Measurements from ENCODE around the gene MTCL1. TPM values are rescaled to one million over a fixed set of nuclear protein-coding genes. Genes with fewer than 3 reads are reported as not detected.

MTCL1 gene
- total and polyA plus RNA-seq, 4 donors, result 0.65 to 5.4 (median 1.4) TPM

DNA sequence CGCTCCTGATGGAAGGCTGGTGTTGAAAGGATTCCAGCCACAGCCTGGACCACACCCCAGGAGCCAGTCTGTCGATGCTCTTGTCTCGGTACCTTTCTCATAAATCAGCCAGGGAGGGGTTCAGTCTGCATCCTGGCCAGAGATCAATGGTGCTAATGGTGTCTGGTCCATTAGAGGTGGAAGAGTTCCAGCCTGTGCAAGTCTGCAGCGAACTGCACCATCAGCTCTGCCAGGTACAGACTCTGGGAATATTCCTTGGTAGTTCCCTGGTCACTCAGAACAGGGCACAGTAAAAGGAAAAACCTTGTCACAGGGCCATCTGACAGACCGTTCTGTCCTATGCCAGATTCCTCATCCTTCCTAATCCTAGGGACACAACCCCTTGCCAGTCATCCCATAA lies 164.3 kb downstream of the MTCL1 start:
- TF ChIP-seq ATF3 (IDR thresholded peaks at IDR 0.05) (no peak), JUND (IDR thresholded peaks at IDR 0.05) (no peak), NR2F2 (IDR thresholded peaks at IDR 0.05) (no peak), RAD21 (IDR thresholded peaks at IDR 0.05) (no peak), RXRA (IDR thresholded peaks at IDR 0.05) (no peak), FOXA2 (IDR thresholded peaks at IDR 0.05) (no peak), HNF4G (IDR thresholded peaks at IDR 0.05) (no peak), GABPA (IDR thresholded peaks at IDR 0.05 in 1 of 2, conservative IDR thresholded peaks at IDR 0.05 in 1 of 2) (no peak), EGR1 (IDR thresholded peaks at IDR 0.05; ENCODE audit: low read depth in 2 of 2) (no peak), SP1 (IDR thresholded peaks at IDR 0.05) (no peak), HNF4A (conservative IDR thresholded peaks at IDR 0.05) (no peak), FOXA1 (IDR thresholded peaks at IDR 0.05) (no peak), MAX (IDR thresholded peaks at IDR 0.05) (no peak), ZBTB33 (IDR thresholded peaks at IDR 0.05) (no peak), CTCF (IDR thresholded peaks at IDR 0.05; ENCODE audit: low read depth, low read length, missing input control) (no peak), YY1 (IDR thresholded peaks at IDR 0.05) (no peak)
- TF ChIP-seq, protein P1, sequence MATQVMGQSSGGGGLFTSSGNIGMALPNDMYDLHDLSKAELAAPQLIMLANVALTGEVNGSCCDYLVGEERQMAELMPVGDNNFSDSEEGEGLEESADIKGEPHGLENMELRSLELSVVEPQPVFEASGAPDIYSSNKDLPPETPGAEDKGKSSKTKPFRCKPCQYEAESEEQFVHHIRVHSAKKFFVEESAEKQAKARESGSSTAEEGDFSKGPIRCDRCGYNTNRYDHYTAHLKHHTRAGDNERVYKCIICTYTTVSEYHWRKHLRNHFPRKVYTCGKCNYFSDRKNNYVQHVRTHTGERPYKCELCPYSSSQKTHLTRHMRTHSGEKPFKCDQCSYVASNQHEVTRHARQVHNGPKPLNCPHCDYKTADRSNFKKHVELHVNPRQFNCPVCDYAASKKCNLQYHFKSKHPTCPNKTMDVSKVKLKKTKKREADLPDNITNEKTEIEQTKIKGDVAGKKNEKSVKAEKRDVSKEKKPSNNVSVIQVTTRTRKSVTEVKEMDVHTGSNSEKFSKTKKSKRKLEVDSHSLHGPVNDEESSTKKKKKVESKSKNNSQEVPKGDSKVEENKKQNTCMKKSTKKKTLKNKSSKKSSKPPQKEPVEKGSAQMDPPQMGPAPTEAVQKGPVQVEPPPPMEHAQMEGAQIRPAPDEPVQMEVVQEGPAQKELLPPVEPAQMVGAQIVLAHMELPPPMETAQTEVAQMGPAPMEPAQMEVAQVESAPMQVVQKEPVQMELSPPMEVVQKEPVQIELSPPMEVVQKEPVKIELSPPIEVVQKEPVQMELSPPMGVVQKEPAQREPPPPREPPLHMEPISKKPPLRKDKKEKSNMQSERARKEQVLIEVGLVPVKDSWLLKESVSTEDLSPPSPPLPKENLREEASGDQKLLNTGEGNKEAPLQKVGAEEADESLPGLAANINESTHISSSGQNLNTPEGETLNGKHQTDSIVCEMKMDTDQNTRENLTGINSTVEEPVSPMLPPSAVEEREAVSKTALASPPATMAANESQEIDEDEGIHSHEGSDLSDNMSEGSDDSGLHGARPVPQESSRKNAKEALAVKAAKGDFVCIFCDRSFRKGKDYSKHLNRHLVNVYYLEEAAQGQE (IDR thresholded peaks at IDR 0.05), result no peak
- Histone ChIP-seq H3K9ac (ENCODE audit: low read depth in 1 of 2, low read length in 2 of 2) (no peak overlapping the region), H3K36me3 (ENCODE audit: control insufficient read depth in 4 of 4, insufficient read depth in 3 of 4, low read depth in 1 of 4, low read length in 3 of 4) (no peaks in the 10 kb centered on the region), H3K9me3 (ENCODE audit: control insufficient read depth in 4 of 4, low read length in 3 of 4) (no peaks in the 10 kb centered on the region), H3K4me1 (ENCODE audit: control insufficient read depth in 4 of 4, insufficient read depth in 4 of 4, low read length in 3 of 4) (no peaks in the 10 kb centered on the region), H3K27ac (ENCODE audit: low read depth in 1 of 2, low read length in 2 of 2) (no peak overlapping the region), H3K27me3 (ENCODE audit: control insufficient read depth in 4 of 4, insufficient read depth in 4 of 4, low read length in 3 of 4) (no peaks in the 10 kb centered on the region), H3K4me3 (ENCODE audit: low read depth in 1 of 3, low read length in 3 of 3) (no peak overlapping the region)
- DNase-seq (ENCODE audit: low spot score), result no peak
- WGBS, result 90% methylated on average over 5 of the region's 5 CpGs

DNA sequence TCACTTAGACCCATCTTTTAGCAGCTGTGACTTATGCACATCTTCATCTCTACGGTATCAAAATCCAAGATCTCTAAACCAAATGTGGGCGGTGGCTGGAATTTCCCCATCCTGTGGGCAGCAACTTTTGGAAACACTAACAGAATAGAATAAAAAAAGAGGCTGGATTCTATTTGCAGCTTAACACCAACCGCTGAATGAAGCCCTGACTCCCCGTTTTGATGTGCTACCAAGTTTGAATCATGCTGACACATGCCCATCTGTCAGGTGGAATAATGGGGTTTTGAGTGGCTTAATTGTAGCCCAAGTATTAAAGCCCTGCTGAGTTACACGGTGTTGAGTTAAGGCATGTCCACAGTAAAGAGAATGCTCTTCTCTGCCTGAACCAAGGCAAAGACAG lies 165.2 kb downstream of the MTCL1 start:
- WGBS, result 83% methylated on average over 5 of the region's 5 CpGs
- TF ChIP-seq GABPA (IDR thresholded peaks at IDR 0.05 in 1 of 2, conservative IDR thresholded peaks at IDR 0.05 in 1 of 2) (no peak), YY1 (IDR thresholded peaks at IDR 0.05) (no peak), ZBTB33 (IDR thresholded peaks at IDR 0.05) (no peak), SP1 (IDR thresholded peaks at IDR 0.05) (no peak)
- Histone ChIP-seq H3K9me3 (ENCODE audit: control insufficient read depth in 4 of 4, low read length in 3 of 4) (no peaks in the 10 kb centered on the region), H3K9ac (ENCODE audit: low read depth in 1 of 2, low read length in 2 of 2) (no peak overlapping the region), H3K4me3 (ENCODE audit: low read depth in 1 of 3, low read length in 3 of 3) (no peak overlapping the region), H3K27ac (ENCODE audit: low read depth in 1 of 2, low read length in 2 of 2) (no peak overlapping the region), H3K36me3 (ENCODE audit: control insufficient read depth in 4 of 4, insufficient read depth in 3 of 4, low read depth in 1 of 4, low read length in 3 of 4) (no peaks in the 10 kb centered on the region), H3K27me3 (ENCODE audit: control insufficient read depth in 4 of 4, insufficient read depth in 4 of 4, low read length in 3 of 4) (no peaks in the 10 kb centered on the region), H3K4me1 (ENCODE audit: control insufficient read depth in 4 of 4, insufficient read depth in 4 of 4, low read length in 3 of 4) (no peaks in the 10 kb centered on the region)
- DNase-seq (ENCODE audit: low spot score), result no peak
